ENCODE data around the gene CGAS.
"Not testable (repeated sequence)": the region's sequence is repeated elsewhere in the genome, so short reads cannot be mapped to it uniquely, and the experiment has no call there.

Gene CGAS

GRCh38 chr6:73382462-73383113 is 69.5 kb downstream of the CGAS start:
- TF ChIP-seq, protein P1, sequence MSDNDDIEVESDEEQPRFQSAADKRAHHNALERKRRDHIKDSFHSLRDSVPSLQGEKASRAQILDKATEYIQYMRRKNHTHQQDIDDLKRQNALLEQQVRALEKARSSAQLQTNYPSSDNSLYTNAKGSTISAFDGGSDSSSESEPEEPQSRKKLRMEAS (IDR thresholded peaks at IDR 0.05; ENCODE audit: low read depth, low read length) = no peak
- TF ChIP-seq POLR2A (IDR thresholded peaks at IDR 0.05; ENCODE audit: extremely low read depth, insufficient read length) = no peak
- TF ChIP-seq CTCF (IDR thresholded peaks at IDR 0.05; ENCODE audit: low read depth, low read length) = no peak
- no peak for TF ChIP-seq MYC (IDR thresholded peaks at IDR 0.05; ENCODE audit: low read depth, low read length)
- H3K4me3 ChIP-seq (ENCODE audit: low read depth, low read length) = no peak overlapping the region
- no peak for DNase-seq (ENCODE audit: low read depth)

- not testable (repeated sequence) for DNase-seq (ENCODE audit: low read depth); H3K4me3 ChIP-seq (ENCODE audit: low read depth, low read length)
Measured at GRCh38 chr6:73381531-73381930, 70.6 kb downstream of the CGAS start.

GRCh38 chr6:73377225-73377624 is 74.9 kb downstream of the CGAS start:
- DNase-seq (ENCODE audit: low read depth) = no peak
- no peak overlapping the region for H3K4me3 ChIP-seq (ENCODE audit: low read depth, low read length)
- TF ChIP-seq MYC (IDR thresholded peaks at IDR 0.05; ENCODE audit: low read depth, low read length) = no peak
- no peak for TF ChIP-seq POLR2A (IDR thresholded peaks at IDR 0.05; ENCODE audit: extremely low read depth, insufficient read length)
- TF ChIP-seq, protein P1 (IDR thresholded peaks at IDR 0.05; ENCODE audit: low read depth, low read length) = no peak
- TF ChIP-seq CTCF (IDR thresholded peaks at IDR 0.05; ENCODE audit: low read depth, low read length) = no peak

DNA sequence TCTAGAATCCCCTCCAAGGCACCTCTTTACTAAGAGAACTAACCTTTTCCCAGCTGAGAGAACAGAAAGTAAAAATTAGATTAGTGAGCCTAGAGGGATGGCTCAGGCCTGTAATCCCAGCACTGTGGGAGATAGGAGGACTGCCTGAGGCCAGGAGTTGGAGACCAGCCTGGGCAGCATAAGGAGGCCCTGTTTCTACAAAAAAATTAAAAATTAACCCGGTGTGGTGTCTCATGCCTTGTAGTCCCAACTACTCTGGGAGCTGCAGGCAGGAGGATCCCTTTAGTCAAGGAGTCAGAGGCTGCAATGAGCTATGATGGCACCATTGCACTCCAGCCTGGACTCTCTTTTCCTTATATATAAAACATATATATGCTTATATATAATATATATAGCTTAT is 76.9 kb downstream of the CGAS start:
- no peak for DNase-seq (ENCODE audit: low read depth)
- no peak overlapping the region for H3K4me3 ChIP-seq (ENCODE audit: low read depth, low read length)
- TF ChIP-seq, protein P1 (IDR thresholded peaks at IDR 0.05; ENCODE audit: low read depth, low read length) = no peak
- TF ChIP-seq POLR2A (IDR thresholded peaks at IDR 0.05; ENCODE audit: extremely low read depth, insufficient read length) (no peak), CTCF (IDR thresholded peaks at IDR 0.05; ENCODE audit: low read depth, low read length) (no peak)

All from NB4 (cell line).